HG02970 (cell line): ENCODE results near the gene CHPT1.
"Not testable (repeated sequence)": the region's sequence is repeated elsewhere in the genome, so short reads cannot be mapped to it uniquely, and the experiment has no call there.

Experiments
- ATAC-seq: cut with Tn5 transposase; IDR thresholded peaks from one replicate; pipeline ENCODE4 v1.9.1; 2021; ENCODE audit warnings: mild to moderate bottlenecking, moderate library complexity, moderate number of reproducible peaks; ENCODE audit not compliant: unreplicated experiment, low FRiP score

The CHPT1 gene

GRCh38 chr12:101714877-101715444 lies 17.5 kb downstream of the CHPT1 start:
- no peak for ATAC-seq

- no peak for ATAC-seq
Observed at GRCh38 chr12:101719566-101719965, 22.1 kb downstream of the CHPT1 start.

DNA sequence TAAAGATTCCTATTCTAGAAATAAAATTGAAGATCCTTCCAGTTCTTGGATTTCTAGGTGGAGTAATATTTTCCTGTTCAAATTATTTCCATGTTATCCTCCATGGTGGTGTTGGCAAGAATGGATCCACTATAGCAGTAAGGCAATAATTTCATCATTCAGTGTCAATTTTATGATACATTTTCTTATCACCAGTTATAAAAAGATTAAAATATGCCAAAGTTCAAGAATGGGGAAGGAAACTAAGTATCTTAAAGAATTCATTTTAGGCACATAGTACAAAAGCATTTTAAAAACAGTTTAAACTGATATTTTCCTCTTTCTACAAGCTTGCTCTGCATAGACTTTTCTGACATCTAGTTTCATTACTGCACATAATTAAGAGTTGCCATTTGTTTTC lies 22.7 kb downstream of the CHPT1 start:
- no peak for ATAC-seq

GRCh38 chr12:101722392-101722791 lies 25.0 kb downstream of the CHPT1 start:
- no peak for ATAC-seq

DNA sequence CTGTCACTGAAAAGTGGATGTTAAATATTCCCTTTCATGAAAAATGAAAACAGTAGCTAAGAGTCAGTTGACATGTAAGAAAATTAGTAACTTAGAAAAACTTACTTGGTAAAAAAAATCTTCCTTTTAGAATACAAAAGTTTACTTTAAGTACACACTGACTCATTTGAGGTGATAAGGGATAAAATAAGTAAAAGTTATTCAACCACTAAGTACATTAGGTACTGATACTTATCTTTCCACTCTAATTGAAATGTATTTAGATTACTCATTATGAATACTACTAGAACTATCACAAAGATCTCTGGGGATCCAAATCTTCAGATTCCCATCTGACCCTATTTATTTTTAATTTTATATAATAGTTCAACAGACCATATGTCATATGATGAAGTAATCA lies 29.7 kb downstream of the CHPT1 start:
- ATAC-seq, result no peak

DNA sequence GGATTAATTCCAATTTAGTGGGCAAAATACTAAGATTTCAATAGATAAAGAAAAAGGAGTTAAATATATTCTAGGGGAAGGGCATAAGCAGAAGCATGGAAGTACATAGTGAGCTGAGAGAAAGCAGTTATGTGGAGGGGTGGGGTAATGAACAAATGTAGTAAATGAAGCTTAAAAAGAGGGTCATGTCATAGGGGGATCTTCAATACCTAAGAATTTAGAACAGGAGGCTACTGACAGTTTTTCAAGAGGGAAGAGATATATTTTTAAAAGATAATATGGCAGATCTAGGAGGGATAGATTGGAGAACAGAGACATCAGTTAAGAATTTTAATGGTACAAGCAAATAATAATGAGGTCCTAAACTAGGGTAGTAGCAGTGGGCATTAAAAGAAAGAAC lies 32.4 kb downstream of the CHPT1 start:
- ATAC-seq, result no peak

GRCh38 chr12:101732318-101732717 lies 34.9 kb downstream of the CHPT1 start:
- ATAC-seq, result no peak

- no peak for ATAC-seq
Observed at GRCh38 chr12:101733166-101733565, 35.7 kb downstream of the CHPT1 start.

- ATAC-seq, result not testable (repeated sequence)
Observed at GRCh38 chr12:101734482-101734881, 37.0 kb downstream of the CHPT1 start.

GRCh38 chr12:101737476-101737875 lies 40.0 kb downstream of the CHPT1 start:
- ATAC-seq, result no peak

DNA sequence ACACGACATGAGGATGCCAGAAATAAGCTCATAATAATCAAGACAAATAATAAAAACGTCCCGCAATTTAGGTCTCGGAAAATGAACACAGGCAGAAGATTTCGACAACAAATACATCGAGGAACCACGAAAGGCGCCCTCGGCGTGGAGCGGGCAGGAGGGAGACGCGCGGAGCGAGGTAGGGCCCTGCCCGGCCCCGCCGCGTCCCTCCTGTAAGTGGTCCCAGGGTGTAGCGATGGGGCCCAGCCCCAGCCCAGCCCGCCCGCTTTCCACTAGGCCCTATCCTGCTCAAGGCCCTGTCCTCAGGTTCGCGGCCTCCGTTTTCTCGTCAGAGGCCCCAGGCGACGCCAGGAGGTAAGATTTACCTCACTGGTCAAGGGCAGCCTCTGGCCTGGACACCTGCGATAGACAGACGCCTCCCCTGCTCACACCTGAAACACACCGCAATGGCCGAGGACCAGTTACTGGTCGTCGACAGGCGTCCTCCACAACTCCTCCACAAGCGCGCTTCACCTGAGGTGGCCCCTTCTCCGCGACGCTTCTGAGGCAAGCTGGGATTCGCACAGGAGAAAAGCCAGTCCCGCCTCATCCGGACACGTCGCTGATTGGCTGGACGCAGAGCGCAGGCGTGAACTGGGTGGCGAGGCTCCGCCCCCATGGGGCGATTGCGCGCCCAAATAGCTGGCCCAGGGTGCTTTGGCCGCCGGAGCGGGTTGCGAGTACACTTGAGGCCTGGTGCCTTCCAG lies 41.7 kb downstream of the CHPT1 start, which contains the start of gene SYCP3:
SYCP3 (minus strand) TSS at position 543 of the 746 bp plus-strand sequence. CDS start 1,527 bp downstream, outside the sequence.
- ATAC-seq, result no peak

DNA sequence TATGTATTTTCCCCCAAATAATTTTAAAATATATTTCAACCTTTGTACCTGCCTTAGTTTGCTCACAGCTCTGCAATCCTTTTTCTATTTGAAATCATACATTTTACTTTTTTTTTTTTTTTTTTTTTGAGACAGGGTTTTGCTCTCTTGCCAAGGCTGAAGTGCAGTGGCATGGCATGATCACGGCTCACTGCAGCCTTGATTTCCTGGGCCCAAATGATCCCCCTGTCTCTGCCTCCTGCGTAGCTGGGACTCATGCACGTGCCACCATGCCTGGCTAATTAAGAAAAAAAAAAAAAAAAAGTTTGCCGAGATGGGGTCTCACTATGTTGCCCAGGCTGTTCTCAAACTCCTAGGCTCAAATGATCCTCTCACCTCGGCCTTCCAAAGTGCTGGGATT lies 43.1 kb downstream of the CHPT1 start:
- no peak for ATAC-seq

- ATAC-seq, result no peak
Observed at GRCh38 chr12:101740980-101741379, 43.5 kb downstream of the CHPT1 start.

DNA sequence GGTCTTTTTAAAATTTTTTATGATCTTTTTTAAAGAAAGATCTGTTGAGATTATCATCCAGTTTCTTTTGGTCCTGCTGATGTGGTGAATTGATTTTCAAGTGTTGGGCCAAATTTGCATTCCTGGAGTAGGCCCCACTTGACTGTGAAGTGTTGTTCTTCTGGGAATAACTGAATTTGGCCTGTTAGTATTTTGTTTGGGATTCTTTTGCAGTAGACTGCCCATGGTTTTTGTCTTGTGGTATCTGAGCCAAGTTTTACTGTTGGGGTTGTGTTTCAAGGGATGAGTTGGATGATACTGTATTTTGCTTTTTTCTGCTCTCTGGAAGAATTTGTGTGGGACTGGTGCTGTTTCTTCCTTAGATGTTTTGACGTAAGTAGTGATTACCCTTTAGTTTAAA lies 45.8 kb downstream of the CHPT1 start:
- no peak for ATAC-seq

DNA sequence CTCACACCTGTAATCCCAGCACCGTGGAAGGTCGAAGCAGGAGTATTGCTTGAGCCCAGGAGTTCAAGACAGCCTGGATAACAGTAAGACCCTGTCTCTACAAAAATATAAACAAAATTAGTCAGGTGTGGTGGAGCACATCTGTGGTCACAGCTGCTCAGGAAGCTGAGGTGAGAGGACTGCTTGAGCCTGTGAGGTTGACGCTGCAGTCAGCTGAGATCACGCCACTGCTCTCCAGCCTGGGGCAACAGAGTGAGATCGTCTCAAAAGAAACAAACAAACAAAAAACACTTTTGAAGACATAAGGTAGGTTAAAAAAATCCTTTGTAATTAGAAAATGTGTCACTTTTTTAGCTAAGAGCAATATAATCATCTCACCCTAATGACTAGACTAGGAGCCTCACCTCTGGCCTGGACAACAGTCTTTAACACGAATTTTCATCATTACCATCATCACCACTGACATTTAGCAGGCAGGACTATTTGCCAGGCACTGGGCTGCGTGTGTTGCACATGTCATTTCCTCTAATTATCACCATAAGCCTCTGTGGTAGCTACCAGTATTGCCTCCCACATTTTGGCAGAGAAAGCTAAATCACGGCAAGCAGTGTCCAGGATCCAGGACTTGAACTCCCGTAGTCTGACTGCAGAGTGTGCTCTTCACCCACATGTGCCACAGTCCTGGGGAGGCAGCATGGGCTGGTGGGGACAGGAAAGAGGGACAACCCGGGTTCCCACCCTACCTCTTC lies 46.5 kb downstream of the CHPT1 start:
- ATAC-seq, result peak; percentile 76

GRCh38 chr12:101745481-101745880 lies 48.0 kb downstream of the CHPT1 start:
- no peak for ATAC-seq

DNA sequence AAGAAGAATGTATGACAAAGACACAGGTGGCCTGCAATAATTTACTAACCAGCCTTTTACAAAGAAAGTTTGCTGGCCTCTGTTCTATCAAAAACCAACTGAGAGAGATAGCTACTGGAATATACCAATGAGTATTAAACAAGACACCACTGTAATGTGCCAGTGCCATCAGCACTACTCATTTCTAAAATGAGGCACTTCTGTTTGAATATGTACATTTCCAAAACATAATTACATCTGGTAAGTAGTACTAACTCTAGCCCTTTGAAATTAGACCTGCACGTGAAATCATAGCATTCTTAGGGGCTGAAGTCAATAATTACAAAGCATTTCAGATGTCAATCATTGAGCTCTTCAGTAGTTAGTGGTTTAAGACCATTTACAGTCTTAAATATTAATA lies 48.8 kb downstream of the CHPT1 start:
- ATAC-seq, result no peak

GRCh38 chr12:101746661-101747060 lies 49.2 kb downstream of the CHPT1 start:
- no peak for ATAC-seq

GRCh38 chr12:101747697-101748096 lies 50.3 kb downstream of the CHPT1 start:
- ATAC-seq, result no peak

DNA sequence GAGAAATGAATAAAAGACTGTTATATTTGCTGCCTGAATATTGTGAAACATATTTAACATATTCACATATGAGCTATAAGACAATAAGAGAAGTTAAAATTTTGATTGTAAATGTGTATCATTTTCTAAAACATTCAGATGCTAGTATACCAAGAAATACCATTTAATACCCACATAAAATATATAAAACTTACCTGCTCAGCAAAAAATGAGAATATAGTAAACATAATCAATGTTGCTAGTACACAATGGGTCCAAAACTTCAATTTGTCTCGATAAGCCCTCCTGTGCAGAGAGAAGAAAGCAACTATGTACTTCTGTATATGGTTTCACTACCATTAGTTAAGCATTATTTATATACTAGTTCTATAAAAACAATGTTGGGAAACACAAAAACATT lies 51.5 kb downstream of the CHPT1 start:
- no peak for ATAC-seq

GRCh38 chr12:101749657-101750056 lies 52.2 kb downstream of the CHPT1 start:
- no peak for ATAC-seq

DNA sequence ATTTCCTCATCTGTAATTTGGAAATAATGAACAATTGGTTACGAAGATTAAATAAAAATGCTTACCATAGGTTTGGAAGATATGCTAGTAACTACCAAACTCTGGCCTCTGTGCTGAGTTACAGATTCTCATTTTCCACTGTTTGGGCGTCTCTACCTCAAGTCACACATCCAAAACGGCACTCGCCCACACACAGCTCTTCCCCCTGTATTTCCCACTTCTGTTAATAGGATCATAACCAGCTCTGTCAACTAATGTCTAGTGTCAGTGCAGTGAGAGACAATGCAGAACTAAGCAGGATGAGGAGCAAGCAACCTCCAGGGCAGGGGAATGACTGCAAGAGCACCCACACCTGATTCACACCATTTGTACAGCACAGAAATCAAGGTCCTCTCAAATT lies 52.7 kb downstream of the CHPT1 start:
- ATAC-seq, result no peak
